Fibroblast of the aortic adventitia (primary cell): ENCODE measurements around the gene ARL8B. TPM values are rescaled to one million over a fixed set of nuclear protein-coding genes. Genes with fewer than 3 reads are reported as not detected.
A peak's percentile ranks its signal among the peaks of the same experiment; 100 is the strongest.

Experiments used
- DNase-seq: peaks from one replicate; pipeline ENCODE4 v3.0.0-alpha.2; 2010; ENCODE audit warnings: low read depth
- H3K4me3 ChIP-seq: 2 replicates; pipeline ENCODE4 v1.5.1; 2011; ENCODE audit warnings: low read depth, mild to moderate bottlenecking, control low read depth, low read length, moderate library complexity
- CTCF ChIP-seq: IDR thresholded peaks from 2 replicates; pipeline ENCODE4 v1.5.1; 2011; ENCODE audit warnings: mild to moderate bottlenecking, low read length, control low read depth, inconsistent platforms; ENCODE audit not compliant: insufficient read depth
- total RNA-seq: library from RNA; depleted of rRNA; stranded (reverse); fragments of >200 nt; gene quantifications from 2 replicates; pipeline ENCODE4 v1.2.3, GENCODE V29; 2012; ENCODE audit warnings: low replicate concordance

Gene ARL8B
- total RNA-seq, 1 donor = 89.0 TPM

- no peak overlapping the region for H3K4me3 ChIP-seq
- no peak for DNase-seq
- TF ChIP-seq CTCF = no peak
Observed at GRCh38 chr3:5155241-5155640, 33.1 kb downstream of the ARL8B start.

- TF ChIP-seq CTCF = no peak
- no peak for DNase-seq
- H3K4me3 ChIP-seq = no peak overlapping the region
Observed at GRCh38 chr3:5160321-5160720, 38.2 kb downstream of the ARL8B start.

GRCh38 chr3:5160940-5161858, 39.1 kb downstream of the ARL8B start:
- peak; percentile 29 for DNase-seq
- TF ChIP-seq CTCF = no peak
- H3K4me3 ChIP-seq = no peak overlapping the region

- no peak overlapping the region for H3K4me3 ChIP-seq
- DNase-seq = peak; percentile 87
Observed at GRCh38 chr3:5162102-5162501, 40.0 kb downstream of the ARL8B start.

GRCh38 chr3:5165698-5166097, 43.6 kb downstream of the ARL8B start:
- no peak for DNase-seq
- no peak for TF ChIP-seq CTCF
- H3K4me3 ChIP-seq = no peak overlapping the region

More at GRCh38 chr3:5162102-5162501, 40.0 kb downstream of the ARL8B start:
- no peak for TF ChIP-seq CTCF

GRCh38 chr3:5166846-5167245, 44.8 kb downstream of the ARL8B start:
- DNase-seq = no peak
- no peak for TF ChIP-seq CTCF
- H3K4me3 ChIP-seq = no peak overlapping the region
